GM12892 (cell line): ENCODE measurements around the gene DAP.

Experiments
- POLR2A ChIP-seq: IDR thresholded peaks from 2 replicates; pipeline ENCODE4 v1.6.1; 2011; ENCODE audit warnings: low read depth, low read length, control low read depth
- POLR2AphosphoS5 ChIP-seq: IDR thresholded peaks from 2 replicates; pipeline ENCODE4 v1.6.1; 2011; ENCODE audit warnings: low read depth, low read length, control low read depth
- TAF1 ChIP-seq: IDR thresholded peaks from 2 replicates; pipeline ENCODE4 v1.6.1; 2011; ENCODE audit warnings: low read depth, mild to moderate bottlenecking, control low read depth, low read length, borderline replicate concordance

DNA sequence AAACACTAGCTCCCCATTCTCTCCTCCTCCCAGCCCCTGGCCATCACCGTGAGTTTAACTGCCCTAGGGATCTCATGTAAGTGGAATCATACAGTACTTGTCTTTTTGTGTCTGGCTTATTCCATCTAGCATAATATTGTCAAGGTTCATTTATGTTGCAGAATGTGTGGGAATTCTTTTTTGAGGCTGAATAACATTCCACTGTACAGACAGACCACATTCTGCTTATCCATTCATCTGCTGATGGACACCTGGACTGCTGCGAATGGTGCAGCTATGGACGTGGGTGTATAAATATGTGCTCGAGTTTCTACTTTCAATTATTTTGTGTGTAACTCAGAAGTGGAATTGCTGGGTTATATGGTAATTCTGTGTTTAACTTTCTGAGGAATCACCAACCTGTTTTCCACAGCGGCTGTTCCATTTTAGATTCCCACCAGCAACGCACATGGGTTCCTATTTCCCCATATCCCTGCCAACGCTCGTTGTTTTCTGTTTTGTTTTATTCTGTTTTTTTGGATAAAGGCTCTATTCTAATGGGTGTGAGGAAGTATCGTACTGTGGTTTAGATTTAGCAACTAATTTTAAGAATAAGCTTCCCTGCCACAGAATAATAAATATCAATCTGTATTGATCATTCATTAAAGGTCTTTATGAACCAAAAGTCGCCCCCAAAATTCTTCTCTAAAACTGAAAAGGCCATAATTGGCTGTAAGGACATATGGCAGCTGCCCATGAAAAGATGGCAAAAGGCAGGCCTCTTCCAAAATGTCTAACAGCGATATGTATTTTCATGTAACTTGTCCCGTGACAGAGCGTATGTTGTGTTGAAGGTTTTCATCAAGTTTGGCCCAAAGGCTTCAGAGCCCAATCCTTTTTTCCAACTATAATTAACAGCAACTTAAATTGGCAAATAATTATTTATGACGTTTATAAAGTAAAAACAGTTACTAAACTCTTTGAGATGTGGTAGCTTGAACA lies 70.3 kb downstream of the DAP start:
- TF ChIP-seq TAF1: no peak
- TF ChIP-seq POLR2A: no peak
- TF ChIP-seq POLR2AphosphoS5: no peak
